ENCODE results near the gene ERGIC1. TPM values are rescaled to one million over a fixed set of nuclear protein-coding genes. Genes with fewer than 3 reads are reported as not detected.

Gene ERGIC1
- total RNA-seq, 1 donor = 109 TPM

- Histone ChIP-seq H3K4me3 (ENCODE audit: insufficient read depth, low read length) (no peak overlapping the region), H3K79me2 (ENCODE audit: insufficient read depth, low read length) (peaks cover 80% of the 10 kb centered on the region), H2AFZ (ENCODE audit: low read length) (no peak overlapping the region), H4K20me1 (ENCODE audit: insufficient read depth, low read length) (no peaks in the 10 kb centered on the region), H3K4me2 (ENCODE audit: insufficient read depth, low read length) (peak overlapping the region; percentile 0), H3K27me3 (ENCODE audit: insufficient read depth, low read length) (no peaks in the 10 kb centered on the region), H3K27ac (ENCODE audit: low read depth, low read length) (peak overlapping the region; percentile 99), H3K36me3 (ENCODE audit: insufficient read depth, low read length) (peaks cover 16% of the 10 kb centered on the region), H3K4me1 (ENCODE audit: insufficient read depth, low read length) (peaks cover 40% of the 10 kb centered on the region), H3K9me3 (ENCODE audit: low read depth, low read length) (no peaks in the 10 kb centered on the region)
- peak; percentile 83 for DNase-seq (ENCODE audit: insufficient read length, low spot score, missing footprints)
- TF ChIP-seq CTCF (IDR thresholded peaks at IDR 0.05; ENCODE audit: extremely low read depth, low read depth, low read length) = no peak
These were observed 47.8 kb downstream of the ERGIC1 start for GRCh38 chr5:172881691-172882370.

- no peaks in the 10 kb centered on the region for H3K9me3 ChIP-seq (ENCODE audit: low read depth, low read length)
- H3K36me3 ChIP-seq (ENCODE audit: insufficient read depth, low read length) = peaks cover 16% of the 10 kb centered on the region
- no peak for DNase-seq (ENCODE audit: insufficient read length, low spot score, missing footprints)
- H3K27me3 ChIP-seq (ENCODE audit: insufficient read depth, low read length) = no peaks in the 10 kb centered on the region
- H3K27ac ChIP-seq (ENCODE audit: low read depth, low read length) = peak overlapping the region; percentile 99
- peaks cover 43% of the 10 kb centered on the region for H3K4me1 ChIP-seq (ENCODE audit: insufficient read depth, low read length)
- no peak overlapping the region for H3K4me2 ChIP-seq (ENCODE audit: insufficient read depth, low read length)
- H3K4me3 ChIP-seq (ENCODE audit: insufficient read depth, low read length) = no peak overlapping the region
- no peak for TF ChIP-seq CTCF (IDR thresholded peaks at IDR 0.05; ENCODE audit: extremely low read depth, low read depth, low read length)
- no peaks in the 10 kb centered on the region for H4K20me1 ChIP-seq (ENCODE audit: insufficient read depth, low read length)
- H3K79me2 ChIP-seq (ENCODE audit: insufficient read depth, low read length) = peaks cover 80% of the 10 kb centered on the region
- H2AFZ ChIP-seq (ENCODE audit: low read length) = no peak overlapping the region
These were observed 49.0 kb downstream of the ERGIC1 start for GRCh38 chr5:172883066-172883465.

GRCh38 chr5:172885597-172886340 lies 51.7 kb downstream of the ERGIC1 start:
- no peak for DNase-seq (ENCODE audit: insufficient read length, low spot score, missing footprints)

More at GRCh38 chr5:172885597-172886340, 51.7 kb downstream of the ERGIC1 start:
- Histone ChIP-seq H4K20me1 (ENCODE audit: insufficient read depth, low read length) (no peaks in the 10 kb centered on the region), H3K4me1 (ENCODE audit: insufficient read depth, low read length) (peaks cover 28% of the 10 kb centered on the region), H3K36me3 (ENCODE audit: insufficient read depth, low read length) (peaks cover 38% of the 10 kb centered on the region), H3K79me2 (ENCODE audit: insufficient read depth, low read length) (peaks cover 74% of the 10 kb centered on the region), H3K9me3 (ENCODE audit: low read depth, low read length) (no peaks in the 10 kb centered on the region), H3K27ac (ENCODE audit: low read depth, low read length) (peak overlapping the region; percentile 91), H3K4me3 (ENCODE audit: insufficient read depth, low read length) (no peak overlapping the region), H2AFZ (ENCODE audit: low read length) (no peak overlapping the region), H3K4me2 (ENCODE audit: insufficient read depth, low read length) (no peak overlapping the region), H3K27me3 (ENCODE audit: insufficient read depth, low read length) (no peaks in the 10 kb centered on the region)
- TF ChIP-seq CTCF (IDR thresholded peaks at IDR 0.05; ENCODE audit: extremely low read depth, low read depth, low read length) = no peak

All from osteoblast (primary cell).